HEK293 (cell line): Measurements from ENCODE around the gene GIPC1.

Source experiments
- CTCF ChIA-PET: fragments of 350-600 bp; formaldehyde crosslinking; extraction: SDS; loops from one replicate; lab custom pipeline; 2021; ENCODE audit warnings: antibody characterized with exemption; lab: Yijun Ruan, JAX
- POLR2A ChIA-PET: fragments of 300-600 bp; formaldehyde crosslinking; extraction: SDS; loops from one replicate; lab custom pipeline; 2020; ENCODE audit warnings: antibody characterized with exemption, inconsistent platforms; lab: Yijun Ruan, JAX
- H3K27ac ChIP-seq: fragments of 200-500 bp; sonication (Bioruptor generic); 2 replicates; pipeline ENCODE4 v1.5.1; 2014; ENCODE audit warnings: low read depth, low read length, control low read depth, inconsistent platforms; ENCODE audit errors: extremely low read depth
- H3K36me3 ChIP-seq, 2 experiments: fragments of 200-500 bp in 1 of 2; sonication (Bioruptor generic) in 1 of 2; 1 replicate in 1 of 2; 2 replicates in 1 of 2; pipeline ENCODE4 v1.5.1; 2014 to 2017; ENCODE audit warnings: inconsistent platforms in 2 of 2, low read length in 2 of 2; ENCODE audit not compliant: control insufficient read depth in 2 of 2, insufficient read depth in 1 of 2
- H3K4me1 ChIP-seq: fragments of 200-500 bp; sonication (Bioruptor generic); 2 replicates; pipeline ENCODE4 v1.5.1; 2014; ENCODE audit warnings: mild to moderate bottlenecking, low read length, inconsistent platforms; ENCODE audit not compliant: control insufficient read depth, insufficient read depth
- H3K4me3 ChIP-seq: 2 replicates; pipeline ENCODE4 v1.5.1; 2011; ENCODE audit warnings: low read depth, mild to moderate bottlenecking, control low read depth, low read length, moderate library complexity
- H3K9me3 ChIP-seq: fragments of 200-500 bp; sonication (Bioruptor generic); 2 replicates; pipeline ENCODE4 v1.5.1; 2014; ENCODE audit warnings: low read depth, low read length, inconsistent platforms; ENCODE audit not compliant: control insufficient read depth, insufficient read depth
- BCL11B ChIP-seq: fragments of 450-650 bp; formaldehyde crosslinking; IDR thresholded peaks from 2 replicates; pipeline ENCODE4 v1.5.1; 2016; ENCODE audit warnings: low read depth, missing biosample characterization, missing genetic modification characterization
- GLIS1 ChIP-seq: fragments of 450-650 bp; formaldehyde crosslinking; IDR thresholded peaks from 2 replicates; pipeline ENCODE4 v1.5.1; 2016; ENCODE audit warnings: missing biosample characterization, missing genetic modification characterization
- HOXC10 ChIP-seq: sonication (generic); formaldehyde crosslinking; IDR thresholded peaks from 2 replicates; pipeline ENCODE4 v1.8.1; 2023; ENCODE audit warnings: mild to moderate bottlenecking, missing genetic modification reagents
- KLF1 ChIP-seq: fragments of 450-650 bp; formaldehyde crosslinking; IDR thresholded peaks from 2 replicates; pipeline ENCODE4 v1.5.1; 2016; ENCODE audit warnings: missing biosample characterization, missing genetic modification characterization
- KLF10 ChIP-seq: fragments of 450-650 bp; IDR thresholded peaks from 2 replicates; pipeline ENCODE4 v1.5.1; 2018; ENCODE audit warnings: missing biosample characterization, mild to moderate bottlenecking, missing genetic modification characterization
- KLF17 ChIP-seq: fragments of 450-650 bp; formaldehyde crosslinking; IDR thresholded peaks from 2 replicates; pipeline ENCODE4 v1.5.1; 2016; ENCODE audit warnings: missing biosample characterization, missing genetic modification characterization
- OSR2 ChIP-seq: fragments of 450-650 bp; formaldehyde crosslinking; IDR thresholded peaks from 2 replicates; pipeline ENCODE4 v1.5.1; 2016; ENCODE audit warnings: missing biosample characterization, missing genetic modification characterization
- ZNF121 ChIP-seq: fragments of 450-650 bp; formaldehyde crosslinking; IDR thresholded peaks from 2 replicates; pipeline ENCODE4 v1.5.1; 2016; ENCODE audit warnings: missing biosample characterization, missing genetic modification characterization
- ZNF138 ChIP-seq: fragments of 450-650 bp; formaldehyde crosslinking; IDR thresholded peaks from 2 replicates; pipeline ENCODE4 v1.5.1; 2016; ENCODE audit warnings: missing biosample characterization, missing genetic modification characterization, borderline replicate concordance
- ZNF140 ChIP-seq: fragments of 450-650 bp; formaldehyde crosslinking; IDR thresholded peaks from 2 replicates; pipeline ENCODE4 v1.5.1; 2016; ENCODE audit warnings: missing biosample characterization, missing genetic modification characterization
- ZNF24 ChIP-seq: fragments of 450-650 bp; formaldehyde crosslinking; IDR thresholded peaks from 2 replicates; pipeline ENCODE4 v1.5.1; 2016; ENCODE audit warnings: missing biosample characterization, missing genetic modification characterization
- ZNF530 ChIP-seq: fragments of 450-650 bp; formaldehyde crosslinking; IDR thresholded peaks from 2 replicates; pipeline ENCODE4 v1.5.1; 2016; ENCODE audit warnings: low read depth, missing biosample characterization, missing genetic modification characterization
- ZNF548 ChIP-seq: fragments of 450-650 bp; formaldehyde crosslinking; IDR thresholded peaks from 2 replicates; pipeline ENCODE4 v1.5.1; 2016; ENCODE audit warnings: missing biosample characterization, missing genetic modification characterization
- ZNF560 ChIP-seq: fragments of 450-650 bp; formaldehyde crosslinking; IDR thresholded peaks from 2 replicates; pipeline ENCODE4 v1.5.1; 2017; ENCODE audit warnings: missing biosample characterization, missing genetic modification characterization, borderline replicate concordance
- ZNF768 ChIP-seq: fragments of 450-650 bp; formaldehyde crosslinking; IDR thresholded peaks from 2 replicates; pipeline ENCODE4 v1.5.1; 2018; ENCODE audit warnings: missing biosample characterization, mild to moderate bottlenecking, missing genetic modification characterization
- ZNF837 ChIP-seq: fragments of 450-650 bp; formaldehyde crosslinking; IDR thresholded peaks from 2 replicates; pipeline ENCODE4 v1.5.1; 2016; ENCODE audit warnings: missing biosample characterization, missing genetic modification characterization
- ZXDB ChIP-seq: fragments of 450-650 bp; formaldehyde crosslinking; IDR thresholded peaks from 2 replicates; pipeline ENCODE4 v1.5.1; 2016; ENCODE audit warnings: missing biosample characterization, missing genetic modification characterization

Gene GIPC1

GRCh38 chr19:14440049-14440448 is 55.9 kb downstream of the GIPC1 start:
- H3K36me3 ChIP-seq: peaks cover 29 to 54% of the 10 kb centered on the region in 2 experiments

GRCh38 chr19:14439014-14439413 is 56.9 kb downstream of the GIPC1 start:
- ChIA-PET CTCF (interaction anchor here (0.6 to 1.2 kb wide), 2 partner anchors 34 to 68 kb away, joined by 3 to 4 read pairs; no protein-coding TSS in a partner anchor), POLR2A (interaction anchor here (0.6 to 1.6 kb wide), 3 partner anchors 14 to 1060 kb away, joined by 3 to 7 read pairs (median 3); partner anchors contain the start of gene ASF1B)
- no peaks in the 10 kb centered on the region for H3K9me3 ChIP-seq
- H3K36me3 ChIP-seq: peaks cover 18 to 44% of the 10 kb centered on the region in 2 experiments
- no peak overlapping the region for H3K4me3 ChIP-seq
- no peak overlapping the region for H3K27ac ChIP-seq
- TF ChIP-seq ZNF138 (tag by site-specific recombination) (no peak), ZNF24 (tag by site-specific recombination) (no peak), ZNF548 (tag by site-specific recombination) (0 out of 2 replicates have a peak, but pooled peaks have one; percentile 36)
- 0 out of 2 replicates have a peak, but pooled peaks cover 3% of the 10 kb centered on the region for H3K4me1 ChIP-seq

More at GRCh38 chr19:14440049-14440448, 55.9 kb downstream of the GIPC1 start:
- no peak for TF ChIP-seq ZNF140 (tag by site-specific recombination)
- no peak for TF ChIP-seq ZXDB
- H3K9me3 ChIP-seq: no peaks in the 10 kb centered on the region
- ChIA-PET CTCF (interaction anchor here (1.2 kb wide), 1 partner anchor 35 kb away, joined by 3 read pairs; no protein-coding TSS in a partner anchor), POLR2A (no interaction called here)
- H3K4me3 ChIP-seq: no peak overlapping the region
- H3K4me1 ChIP-seq: 0 out of 2 replicates have a peak, but pooled peaks cover 2% of the 10 kb centered on the region
- H3K27ac ChIP-seq: no peak overlapping the region

GRCh38 chr19:14437578-14438140 is 58.3 kb downstream of the GIPC1 start:
- CTCF ChIA-PET: interaction anchor here (0.6 to 0.7 kb wide), 3 partner anchors 28 to 187 kb away, joined by 3 to 4 read pairs (median 3); no protein-coding TSS in a partner anchor
- POLR2A ChIA-PET: interaction anchor here (0.6 to 0.8 kb wide), 4 partner anchors 81 to 862 kb away, joined by 3 to 8 read pairs (median 5); partner anchors contain the start of gene DNAJB1
- 0 out of 2 replicates have a peak, but pooled peaks cover 5% of the 10 kb centered on the region for H3K4me1 ChIP-seq
- TF ChIP-seq HOXC10 (CRISPR knock-in tag) (no peak), GLIS1 (tag by site-specific recombination) (peak; percentile 24; the same call in 1 of the 2 replicates), BCL11B (no peak), ZNF121 (tag by site-specific recombination) (peak; percentile 99), ZNF837 (no peak)
- TF ChIP-seq, all 188 proteins: peak for 2
- H3K27ac ChIP-seq: no peak overlapping the region
- H3K36me3 ChIP-seq: peaks cover 10 to 31% of the 10 kb centered on the region in 2 experiments; a peak in 2 of 3 replicates
- no peaks in the 10 kb centered on the region for H3K9me3 ChIP-seq
- H3K4me3 ChIP-seq: no peak overlapping the region

GRCh38 chr19:14435320-14436050 is 60.4 kb downstream of the GIPC1 start:
- TF ChIP-seq OSR2 (tag by site-specific recombination) (no peak), ZNF530 (tag by site-specific recombination) (no peak), ZNF560 (no peak), ZNF768 (tag by site-specific recombination) (peak; percentile 91; the same call in 1 of the 2 replicates), KLF10 (tag by site-specific recombination) (no peak), KLF1 (peak; percentile 57; the same call in 1 of the 2 replicates), KLF17 (tag by site-specific recombination) (0 out of 2 replicates have a peak, but pooled peaks have one; percentile 54)
- TF ChIP-seq, all 188 proteins: peak for 3
- peaks cover 0 to 11% of the 10 kb centered on the region in 2 experiments; a peak in 2 of 3 replicates for H3K36me3 ChIP-seq
- CTCF ChIA-PET: interaction anchor here (1.3 to 1.4 kb wide), 2 partner anchors 29 to 301 kb away, joined by 3 to 8 read pairs; no protein-coding TSS in a partner anchor
- POLR2A ChIA-PET: interaction anchor here (0.5 to 0.6 kb wide), 2 partner anchors 74 to 572 kb away, joined by 3 read pairs; no protein-coding TSS in a partner anchor
- H3K9me3 ChIP-seq: no peaks in the 10 kb centered on the region
- H3K4me3 ChIP-seq: no peak overlapping the region
- 0 out of 2 replicates have a peak, but pooled peaks cover 5% of the 10 kb centered on the region for H3K4me1 ChIP-seq
- no peak overlapping the region for H3K27ac ChIP-seq
